GM12892 (cell line): ENCODE data around the gene RTN4.

Experiments used
- DNase-seq: peaks from one replicate; pipeline ENCODE4 v3.0.0; 2011; ENCODE audit not compliant: insufficient read length
- FAIRE-seq: peaks from 2 replicates; lab custom pipeline; 2011; peaks lifted over from hg19 to GRCh38; lab: Jason Lieb, UNC
- POLR2A ChIP-seq: IDR thresholded peaks from 2 replicates; pipeline ENCODE4 v1.6.1; 2011; ENCODE audit warnings: low read depth, low read length, control low read depth
- POLR2AphosphoS5 ChIP-seq: IDR thresholded peaks from 2 replicates; pipeline ENCODE4 v1.6.1; 2011; ENCODE audit warnings: low read depth, low read length, control low read depth
- TAF1 ChIP-seq: IDR thresholded peaks from 2 replicates; pipeline ENCODE4 v1.6.1; 2011; ENCODE audit warnings: low read depth, mild to moderate bottlenecking, control low read depth, low read length, borderline replicate concordance

RTN4 gene

GRCh38 chr2:54936766-54937165 lies 113.5 kb downstream of the RTN4 start:
- DNase-seq (no peak), FAIRE-seq (no peak)
- no peak for TF ChIP-seq POLR2AphosphoS5
- TF ChIP-seq TAF1: no peak
- TF ChIP-seq POLR2A: no peak

DNA sequence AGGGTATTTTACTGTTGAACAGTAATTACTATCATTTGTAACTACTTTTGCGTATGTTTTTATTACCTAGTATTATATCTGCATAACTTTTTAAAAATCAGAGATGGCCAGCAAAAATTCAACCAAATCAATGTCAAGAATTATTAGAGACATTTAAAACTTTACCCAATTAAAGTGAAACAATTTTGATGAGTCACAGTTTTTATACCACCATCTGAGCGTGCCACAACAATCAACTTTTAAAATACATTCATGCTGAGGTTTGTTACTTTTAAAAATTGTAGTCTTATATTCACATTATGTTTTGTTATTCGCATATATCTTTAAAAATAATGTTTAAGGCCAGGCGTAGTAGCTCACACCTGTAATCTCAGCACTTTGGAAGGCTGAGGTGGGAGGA lies 114.9 kb downstream of the RTN4 start:
- FAIRE-seq: no peak
- DNase-seq: no peak
- no peak for TF ChIP-seq POLR2A
- TF ChIP-seq POLR2AphosphoS5: no peak
- TF ChIP-seq TAF1: no peak

- FAIRE-seq (no peak), DNase-seq (no peak)
- TF ChIP-seq TAF1: no peak
- TF ChIP-seq POLR2A: no peak
- TF ChIP-seq POLR2AphosphoS5: no peak
These were observed 118.8 kb downstream of the RTN4 start for GRCh38 chr2:54931473-54931872.

GRCh38 chr2:54928719-54929118 lies 121.5 kb downstream of the RTN4 start:
- FAIRE-seq (no peak), DNase-seq (no peak)
- TF ChIP-seq POLR2A (no peak), POLR2AphosphoS5 (no peak), TAF1 (no peak)

GRCh38 chr2:54927751-54928615 lies 122.3 kb downstream of the RTN4 start:
- FAIRE-seq: no peak
- TF ChIP-seq TAF1 (no peak), POLR2A (no peak), POLR2AphosphoS5 (no peak)
- no peak for DNase-seq

DNA sequence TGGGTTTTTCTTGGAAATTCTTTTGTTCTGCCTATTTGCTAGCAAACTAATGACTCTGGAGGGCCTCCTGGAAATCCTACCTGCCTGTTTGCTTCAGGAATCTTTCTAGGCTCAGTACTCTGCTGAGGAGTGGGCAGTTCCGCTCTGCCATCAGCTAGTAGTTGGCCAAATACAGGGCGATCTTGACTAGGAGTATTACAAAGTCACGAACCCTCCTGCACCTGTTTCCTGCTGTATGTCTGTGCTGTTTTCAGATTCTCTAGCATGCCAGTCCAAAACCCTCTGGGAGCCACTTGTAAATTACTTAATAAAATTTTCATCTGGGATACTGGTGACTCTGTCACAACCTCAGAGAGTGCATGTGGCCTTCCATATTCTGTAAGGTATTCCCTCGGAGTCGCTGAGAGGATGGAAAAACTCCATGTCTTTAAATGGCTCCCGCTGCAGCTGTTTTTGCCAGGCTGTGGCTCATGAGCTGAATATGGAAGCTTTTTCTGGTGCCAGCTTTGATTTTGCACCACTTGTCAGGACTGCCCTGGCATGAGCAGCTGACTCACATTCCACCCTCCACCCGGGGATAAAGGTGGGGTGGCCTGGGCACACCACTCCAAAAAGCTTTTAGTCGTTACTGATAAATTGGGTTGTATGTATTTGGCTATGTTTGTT lies 123.0 kb downstream of the RTN4 start:
- DNase-seq: no peak
- no peak for FAIRE-seq
- no peak for TF ChIP-seq TAF1

DNA sequence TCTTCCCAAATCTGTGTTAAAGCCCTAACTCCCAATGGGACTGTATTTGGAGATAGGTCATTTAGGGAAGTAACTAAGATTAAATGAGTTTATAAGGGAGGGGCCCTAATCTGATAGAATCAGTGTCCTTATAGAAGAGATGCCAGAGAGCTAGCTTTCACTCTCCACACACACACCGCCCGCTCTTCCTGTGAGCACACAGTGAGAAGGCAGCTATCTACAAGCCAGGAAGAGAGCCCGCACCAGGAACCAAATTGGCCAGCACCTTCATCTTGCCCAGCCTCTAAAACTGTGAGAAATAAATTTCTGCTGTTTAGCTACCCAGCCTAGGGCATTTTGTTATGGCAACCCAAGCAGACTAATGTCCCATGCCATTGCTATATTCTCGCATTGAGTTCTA lies 125.2 kb downstream of the RTN4 start:
- no peak for FAIRE-seq
- no peak for TF ChIP-seq POLR2A
- TF ChIP-seq TAF1: no peak
- TF ChIP-seq POLR2AphosphoS5: no peak

GRCh38 chr2:54924121-54924520 lies 126.1 kb downstream of the RTN4 start:
- no peak for DNase-seq
- TF ChIP-seq POLR2A (no peak), POLR2AphosphoS5 (no peak), TAF1 (no peak)
- FAIRE-seq: no peak

More for the DNA sequence above, 125.2 kb downstream of the RTN4 start:
- no peak for DNase-seq
